SH-SY5Y (cell line): Measurements from ENCODE around the gene FLVCR1.

Source experiments
- GATA2 ChIP-seq: IDR thresholded peaks from 2 replicates; pipeline ENCODE4 v1.6.1; 2011; ENCODE audit warnings: mild to moderate bottlenecking, low read depth, low read length
- GATA3 ChIP-seq: IDR thresholded peaks from 2 replicates; pipeline ENCODE4 v1.6.1; 2011; ENCODE audit warnings: low read depth, mild to moderate bottlenecking, low read length, moderate library complexity

- no peak for TF ChIP-seq GATA2
- no peak for TF ChIP-seq GATA3
Measured at GRCh38 chr1:212838145-212838544, 19.9 kb upstream of the FLVCR1 start.
